NCI-H345 (cell line): ENCODE measurements around the gene TMEM131L.

Source experiments
- DNase-seq: peaks from one replicate; lab custom pipeline; 2025; lab: John Stamatoyannopoulos, UW

TMEM131L gene

DNA sequence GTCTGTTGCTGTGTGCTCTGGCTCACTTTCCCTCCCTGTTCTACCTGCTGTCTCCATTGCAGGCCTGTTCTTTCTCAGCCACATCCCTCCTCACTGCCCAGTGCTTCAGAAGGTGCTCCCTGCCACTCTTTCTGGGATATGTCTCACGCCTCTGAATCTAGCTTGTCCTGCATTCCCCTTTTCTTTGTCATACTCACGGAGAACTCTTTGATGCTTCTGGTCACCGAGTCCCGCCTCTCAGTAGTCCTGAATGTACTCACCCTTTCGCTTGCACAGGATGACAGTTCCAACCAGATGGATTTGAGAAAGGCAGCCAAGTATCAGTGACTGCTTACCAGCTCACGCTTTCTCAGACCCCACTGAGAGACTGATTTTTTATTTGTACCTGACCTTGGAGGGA lies 152.7 kb downstream of the TMEM131L start:
- DNase-seq, result no peak

DNA sequence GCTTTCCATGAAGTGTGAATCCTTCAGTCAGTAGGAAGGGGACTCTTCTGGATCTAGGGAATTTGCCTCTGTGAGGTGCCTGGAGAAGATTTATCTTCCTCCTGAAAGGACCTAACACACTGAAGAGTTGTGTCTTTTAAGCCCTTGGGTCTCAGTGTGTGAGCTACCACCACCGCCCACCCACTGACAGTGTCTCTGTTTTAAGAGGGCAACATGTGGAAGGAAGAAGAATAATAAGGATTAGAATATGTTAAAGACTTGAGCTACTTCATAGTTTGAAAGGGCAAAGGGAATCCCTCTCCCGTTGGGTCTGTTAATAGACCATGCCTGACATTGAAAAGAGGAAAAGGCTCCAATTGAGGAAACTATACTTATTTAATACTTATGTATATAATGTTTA lies 153.7 kb downstream of the TMEM131L start:
- no peak for DNase-seq

DNA sequence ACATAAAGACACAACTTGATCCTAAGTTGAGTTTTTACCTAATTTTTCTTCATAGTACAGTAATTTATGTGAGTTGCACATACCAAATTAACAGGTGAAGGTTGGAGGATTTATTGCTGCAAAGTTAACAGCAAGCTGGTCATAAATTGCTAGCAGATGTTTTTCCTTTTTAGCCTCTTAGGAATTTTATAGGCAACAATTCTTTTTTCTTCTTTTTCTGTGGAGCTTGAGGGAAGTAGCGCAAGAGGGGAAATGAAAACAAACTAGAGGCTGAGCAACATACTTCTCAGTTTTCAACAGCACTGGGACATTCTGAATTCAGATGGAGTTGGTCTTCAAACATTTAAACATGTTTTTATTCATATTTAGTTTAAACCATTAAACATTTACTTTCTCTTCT lies 154.2 kb downstream of the TMEM131L start:
- DNase-seq, result no peak

DNA sequence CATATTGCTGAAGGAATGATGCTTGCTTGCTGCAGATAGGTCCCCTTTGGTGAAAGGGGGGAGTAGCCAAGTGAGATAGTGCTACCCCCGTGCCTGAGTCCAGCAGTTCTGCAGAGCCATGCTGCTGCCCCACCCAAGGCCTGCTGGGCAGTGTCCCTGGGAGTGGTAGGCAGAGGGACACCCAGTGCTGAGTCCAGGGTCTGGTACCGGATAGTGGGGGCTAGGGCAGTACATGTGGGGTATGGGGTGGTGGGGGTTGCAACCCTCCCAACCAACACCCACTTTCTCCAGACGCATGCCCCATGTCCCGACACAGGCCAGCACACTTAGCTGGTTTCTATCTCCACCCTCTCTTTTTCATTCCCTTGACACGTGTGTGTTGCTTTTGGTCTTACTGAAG lies 155.9 kb downstream of the TMEM131L start:
- no peak for DNase-seq

DNA sequence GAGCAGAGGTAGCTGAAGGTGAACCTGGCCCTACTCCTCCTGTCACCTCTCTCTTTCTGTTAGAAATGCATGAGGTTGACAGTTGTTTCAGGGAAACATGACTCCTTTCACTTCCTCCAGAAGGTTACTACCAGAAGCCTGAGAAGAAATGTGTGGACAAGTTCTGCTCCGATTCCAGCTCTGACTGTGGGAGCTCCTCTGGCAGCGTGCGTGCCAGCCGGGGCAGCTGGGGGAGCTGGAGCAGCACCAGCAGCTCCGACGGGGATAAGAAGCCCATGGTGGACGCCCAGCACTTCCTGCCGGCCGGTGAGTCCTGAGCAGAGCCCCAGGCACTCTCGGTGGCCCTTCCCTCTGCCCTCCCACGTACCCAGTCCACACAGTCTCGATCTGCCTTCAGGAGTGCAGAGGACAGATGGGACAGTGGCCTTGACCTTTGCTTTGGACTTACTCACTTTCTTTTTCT lies 156.6 kb downstream of the TMEM131L start:
- no peak for DNase-seq

DNA sequence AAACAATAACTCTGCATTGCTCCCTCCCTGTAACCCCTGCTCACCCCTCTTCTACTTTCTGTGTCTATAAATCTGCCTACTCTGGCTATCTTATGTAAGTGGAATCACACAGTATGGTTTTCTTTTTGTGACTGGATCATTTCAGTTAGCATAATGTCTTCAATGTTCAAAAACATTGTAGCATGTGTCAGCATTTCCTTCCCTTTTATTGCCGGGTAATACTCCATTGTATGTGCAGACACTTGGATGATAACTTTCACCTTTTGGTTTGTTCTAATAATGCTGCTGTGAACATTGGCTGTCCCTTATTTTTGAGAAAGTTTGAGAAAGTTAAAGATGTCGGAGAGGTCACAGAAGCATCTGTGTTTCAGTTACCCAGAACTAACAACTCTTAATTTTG lies 157.3 kb downstream of the TMEM131L start:
- DNase-seq, result no peak

DNA sequence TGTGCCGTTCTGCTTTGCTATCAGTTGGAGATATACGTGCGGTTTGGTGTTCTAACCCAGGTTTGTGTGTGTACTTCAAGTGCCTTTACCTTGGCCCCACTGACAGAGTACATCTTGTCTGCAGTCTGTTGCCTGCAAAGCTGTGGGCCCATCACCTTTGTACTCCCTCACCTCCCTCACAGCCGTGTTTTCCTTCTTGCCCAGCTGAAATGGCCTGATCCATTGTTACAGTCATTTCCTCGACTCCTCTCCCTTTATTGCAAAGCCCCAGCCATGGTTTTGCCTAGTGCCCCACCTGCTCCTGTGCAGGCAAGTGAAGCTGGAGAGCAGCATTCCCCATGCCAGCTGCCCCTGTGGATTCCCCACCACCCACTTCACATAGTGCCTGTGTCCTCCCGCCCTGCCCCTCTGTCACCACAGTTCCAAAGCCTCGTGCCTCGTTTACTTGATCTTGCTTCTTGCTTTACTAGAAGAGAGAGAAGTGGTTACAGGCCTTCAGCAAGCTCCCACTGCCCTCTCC lies 162.7 kb downstream of the TMEM131L start:
- DNase-seq, result no peak

DNA sequence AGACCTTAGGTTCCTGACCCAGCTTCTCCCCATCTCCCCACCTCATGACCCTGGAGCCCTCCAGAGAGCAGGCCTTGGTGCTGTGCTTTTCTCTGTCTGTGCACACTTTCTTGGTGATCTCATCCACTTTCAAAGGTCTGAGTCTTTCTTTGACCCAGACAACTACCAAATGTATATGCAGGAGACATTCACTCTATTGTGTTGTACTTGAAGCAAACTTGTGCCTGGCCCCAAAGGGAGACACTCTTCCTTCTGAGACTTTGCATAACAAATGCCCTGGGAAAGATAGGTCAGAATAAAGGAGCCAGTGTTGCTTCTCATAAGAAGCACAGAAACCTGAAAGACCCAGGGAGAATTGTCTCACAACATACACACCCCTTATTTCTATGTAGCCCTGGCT lies 163.6 kb downstream of the TMEM131L start:
- DNase-seq, result no peak

DNA sequence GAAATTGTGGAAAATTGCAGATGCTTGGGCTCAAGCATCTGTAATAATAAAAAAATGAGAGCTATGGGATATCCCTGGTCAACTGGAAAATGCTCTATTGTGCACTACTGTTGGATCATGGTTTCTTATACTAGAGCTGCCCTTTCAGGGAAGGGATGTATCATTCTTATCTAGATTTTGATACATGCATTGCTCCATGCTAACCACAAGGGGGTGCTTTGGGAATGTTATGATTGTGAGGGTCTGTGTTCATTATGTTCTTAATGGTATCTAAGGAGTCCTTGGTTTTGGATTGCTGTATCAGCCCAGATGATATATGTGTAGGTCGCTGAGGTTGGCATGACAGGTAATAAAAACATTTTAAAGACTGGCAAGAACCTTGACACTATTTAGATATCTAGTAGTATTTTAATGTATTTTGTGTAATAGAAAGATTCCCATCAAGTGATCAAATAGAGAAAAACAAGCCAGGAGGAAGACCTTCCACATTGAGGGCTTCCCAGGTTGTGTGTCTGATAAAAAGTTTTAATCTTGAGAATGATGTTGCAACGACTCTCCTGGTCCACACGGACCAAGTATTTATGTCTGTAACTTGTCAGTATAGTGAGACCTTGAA lies 168.7 kb downstream of the TMEM131L start:
- no peak for DNase-seq

DNA sequence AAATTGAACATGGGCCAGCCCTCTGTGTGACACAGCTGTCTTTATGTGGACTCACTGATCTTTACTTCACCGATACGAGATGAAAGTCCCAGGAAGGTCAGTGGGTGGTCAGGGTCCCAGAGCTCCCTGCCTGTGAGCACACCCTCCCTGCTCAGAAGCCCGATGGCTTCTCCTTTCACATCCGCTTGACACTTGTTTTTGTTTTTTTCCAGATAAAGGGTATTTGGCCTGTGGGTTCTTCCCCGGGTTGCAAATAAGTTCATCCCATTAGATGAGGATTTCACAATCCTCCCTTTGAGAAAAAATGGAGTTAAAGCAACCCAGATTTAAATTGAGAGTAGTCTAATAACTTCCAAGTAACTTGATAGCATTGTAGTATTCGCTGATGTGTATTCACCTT lies 169.7 kb downstream of the TMEM131L start:
- no peak for DNase-seq

DNA sequence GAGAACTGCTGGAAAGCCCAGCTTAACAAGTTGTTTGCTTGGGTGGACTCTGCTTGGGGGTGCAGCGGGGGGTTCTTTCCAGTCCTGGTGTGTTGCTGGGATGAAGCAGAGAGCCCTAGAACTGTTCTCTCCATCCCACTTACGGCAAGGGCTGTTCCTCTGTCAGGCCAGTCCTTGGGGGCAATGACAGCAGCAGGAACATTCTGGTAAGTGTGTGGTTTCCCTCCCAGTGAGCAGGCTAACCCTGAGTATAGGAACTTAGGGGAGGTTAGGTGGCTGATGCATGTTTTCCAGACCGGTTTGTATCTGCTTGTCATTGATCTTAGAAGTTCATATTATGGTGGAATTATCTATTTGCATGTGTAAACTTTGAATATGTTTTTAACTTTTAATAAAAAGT lies 171.0 kb downstream of the TMEM131L start:
- no peak for DNase-seq

DNA sequence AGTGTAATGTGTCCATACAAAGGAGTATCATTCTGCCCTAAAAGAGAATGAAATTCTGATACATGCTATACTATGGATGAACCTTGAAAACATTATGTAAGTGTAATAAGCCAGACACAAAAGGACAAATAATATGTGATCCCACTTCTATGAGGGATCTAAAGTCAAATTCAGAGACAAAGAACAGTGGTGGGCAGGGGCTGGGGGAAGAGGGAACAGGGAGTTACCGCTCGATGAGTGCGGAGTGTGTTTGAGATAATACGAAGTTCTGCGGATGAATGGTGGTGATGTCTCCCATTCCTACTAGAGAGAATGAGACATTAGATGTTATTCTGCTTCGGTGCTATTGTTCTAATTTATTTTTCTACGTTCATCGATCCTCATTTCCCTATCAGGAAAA lies 171.9 kb downstream of the TMEM131L start:
- no peak for DNase-seq

DNA sequence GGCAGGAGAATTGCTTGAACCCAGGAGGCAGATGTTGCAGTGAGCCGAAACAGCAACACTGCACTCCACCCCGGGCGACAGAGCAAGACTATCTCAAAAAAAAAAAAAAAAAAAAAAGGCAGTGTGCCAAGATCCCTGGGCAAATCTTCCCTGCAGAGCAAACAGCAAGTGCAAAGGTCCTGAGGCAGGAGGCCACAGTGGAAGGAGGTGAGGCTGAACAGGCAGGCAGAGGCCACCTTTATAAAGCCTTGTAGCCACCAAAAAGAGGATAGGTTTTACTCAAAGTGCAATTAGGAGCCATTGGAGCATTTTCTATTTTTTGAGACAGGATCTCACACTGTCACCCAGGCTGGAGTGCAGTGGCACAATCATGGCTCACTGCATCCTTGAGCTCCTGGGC lies 172.8 kb downstream of the TMEM131L start:
- DNase-seq, result no peak

DNA sequence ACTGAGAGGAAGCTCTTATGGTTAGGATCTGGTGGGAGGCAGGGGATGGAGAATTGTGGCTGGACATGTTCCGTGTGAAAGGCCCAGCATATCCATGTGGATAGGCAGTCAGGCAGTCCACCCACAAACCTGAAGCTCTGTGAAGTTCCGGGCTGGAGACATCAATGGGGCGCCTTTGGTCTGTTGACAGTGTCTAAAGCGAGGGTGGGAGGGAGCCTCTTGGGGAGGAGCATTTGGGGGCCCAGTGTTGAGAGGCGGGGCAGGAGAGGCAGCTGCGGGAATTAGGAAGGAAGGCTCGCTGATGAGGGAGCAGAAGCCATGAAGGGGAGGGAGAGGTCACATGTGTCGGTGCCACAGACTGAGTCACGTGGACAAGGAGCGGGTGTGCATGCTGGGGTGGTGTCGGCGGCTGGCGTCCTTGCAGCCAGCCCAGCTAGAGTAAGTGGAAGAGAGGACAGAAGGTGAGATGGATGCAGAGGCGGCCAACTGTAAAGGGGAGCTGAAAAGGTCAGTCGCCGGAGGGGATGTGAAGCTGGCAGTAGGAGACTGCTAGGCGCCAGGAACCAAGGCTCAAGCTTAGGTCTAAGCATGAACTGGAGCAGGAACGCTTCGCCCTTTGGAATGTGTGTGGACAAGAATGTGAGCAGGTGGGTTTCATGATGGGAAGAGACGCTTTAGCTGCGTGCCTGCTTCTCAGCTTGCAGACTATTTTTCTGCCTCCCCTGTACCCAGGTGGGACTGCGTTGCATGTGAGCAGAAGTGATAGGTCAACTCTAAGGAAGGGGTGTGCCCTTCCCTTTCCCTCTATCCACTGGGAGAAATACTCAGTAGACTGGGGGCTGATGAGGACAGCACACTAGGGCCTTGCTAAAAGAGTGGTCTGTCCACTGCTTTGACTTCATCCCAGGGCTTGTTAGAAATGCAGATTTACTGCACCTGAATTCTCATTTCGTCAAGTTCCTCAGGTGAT lies 174.0 kb downstream of the TMEM131L start:
- no peak for DNase-seq

DNA sequence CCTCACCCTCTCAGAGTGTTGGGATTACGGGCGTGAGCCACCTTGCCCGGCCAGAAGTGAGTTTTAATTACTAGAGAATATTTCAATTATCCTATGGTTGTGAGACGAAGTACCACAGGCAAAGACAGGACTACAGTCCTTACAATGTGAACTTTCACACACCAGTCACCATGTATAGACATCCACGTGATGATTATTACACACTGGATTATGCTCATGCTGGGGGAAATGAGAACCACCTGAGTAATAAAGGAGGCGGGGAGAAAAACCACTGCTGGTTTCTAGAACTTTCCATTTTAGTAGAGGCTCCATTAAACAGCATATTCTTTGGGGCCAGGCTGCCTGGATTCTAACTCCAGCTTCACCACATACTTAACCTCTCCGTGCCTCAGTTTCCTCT lies 175.4 kb downstream of the TMEM131L start:
- DNase-seq, result no peak

DNA sequence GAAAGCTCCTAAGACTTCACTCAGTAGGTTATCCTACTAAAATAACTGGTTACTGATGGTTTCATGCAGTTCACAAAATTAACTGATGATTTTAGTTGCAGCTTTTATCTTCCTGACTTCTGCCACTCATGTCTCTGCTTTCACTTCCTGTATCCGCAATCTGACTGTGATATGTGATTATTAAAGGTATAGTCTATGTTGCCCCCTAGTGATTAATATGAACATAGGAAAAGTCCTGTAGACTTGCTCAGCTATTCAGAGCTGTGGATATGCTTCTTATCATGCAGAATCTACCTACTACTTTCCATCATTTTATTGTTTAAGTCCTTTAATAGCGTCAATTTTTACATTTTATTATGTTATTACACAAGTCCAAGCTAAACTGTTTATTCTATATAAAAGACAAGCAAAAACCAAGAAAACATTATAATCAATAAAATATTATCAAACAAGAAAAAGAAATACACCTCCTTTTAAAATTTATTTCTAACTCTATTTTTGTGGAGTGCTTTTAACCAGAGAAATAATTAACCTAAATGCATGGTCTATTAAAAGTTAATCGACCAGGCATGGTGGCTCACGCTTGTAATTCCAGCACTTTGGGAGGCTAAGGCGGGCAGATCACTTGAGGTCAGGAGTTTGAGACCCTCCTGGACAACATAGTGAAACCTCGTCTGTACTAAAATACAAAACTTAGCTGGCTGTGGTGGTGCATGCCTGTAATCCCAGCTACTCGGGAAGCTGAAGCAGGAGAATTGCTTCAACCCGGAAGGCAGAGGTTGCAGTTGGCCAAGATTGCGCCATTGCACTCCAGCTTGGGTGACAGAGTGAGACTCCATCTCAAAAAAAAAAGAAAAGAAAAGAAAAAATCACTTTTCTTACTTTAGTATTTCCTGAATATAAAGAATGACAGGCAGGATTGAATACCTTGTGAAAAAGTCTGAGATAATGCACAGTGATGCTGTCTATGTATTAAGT lies 177.5 kb downstream of the TMEM131L start:
- peak; percentile 5 for DNase-seq

DNA sequence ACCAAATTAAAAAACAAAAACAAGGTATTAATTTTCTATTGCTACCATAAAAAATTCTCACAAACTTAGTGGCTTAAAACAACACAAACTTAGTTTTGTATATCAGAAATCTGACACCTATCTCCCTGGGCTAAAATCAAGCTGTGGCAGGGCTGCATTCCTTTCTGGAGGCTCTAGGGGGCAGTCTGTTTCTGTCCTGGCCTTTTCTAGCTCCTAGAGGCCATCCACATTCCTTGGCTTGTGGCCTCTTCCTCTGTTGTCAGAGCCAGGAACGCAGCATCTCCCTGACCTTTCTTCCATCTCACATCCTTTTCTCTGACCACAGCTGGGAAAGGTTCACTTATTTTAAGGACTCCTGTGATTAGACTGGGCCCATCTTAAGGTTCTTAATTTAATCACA lies 179.0 kb downstream of the TMEM131L start:
- DNase-seq, result no peak

DNA sequence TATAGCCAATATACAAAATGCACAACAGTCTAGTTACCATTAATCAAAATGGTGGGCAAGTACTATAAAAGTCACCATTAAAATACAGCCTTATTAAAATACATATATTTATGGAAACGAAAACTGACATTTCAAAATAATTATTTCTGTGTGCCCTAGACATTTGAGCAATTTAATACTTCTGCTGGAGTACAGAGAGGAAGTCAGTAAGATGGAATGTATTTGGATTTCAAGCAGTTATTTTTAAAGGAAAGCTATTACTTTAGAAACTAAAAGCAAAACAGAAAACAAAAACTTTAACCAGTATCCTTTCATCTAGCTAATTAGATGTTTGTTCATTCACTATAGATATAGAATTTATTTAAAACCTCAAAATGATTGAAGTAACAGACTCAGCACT lies 180.1 kb downstream of the TMEM131L start:
- no peak for DNase-seq

DNA sequence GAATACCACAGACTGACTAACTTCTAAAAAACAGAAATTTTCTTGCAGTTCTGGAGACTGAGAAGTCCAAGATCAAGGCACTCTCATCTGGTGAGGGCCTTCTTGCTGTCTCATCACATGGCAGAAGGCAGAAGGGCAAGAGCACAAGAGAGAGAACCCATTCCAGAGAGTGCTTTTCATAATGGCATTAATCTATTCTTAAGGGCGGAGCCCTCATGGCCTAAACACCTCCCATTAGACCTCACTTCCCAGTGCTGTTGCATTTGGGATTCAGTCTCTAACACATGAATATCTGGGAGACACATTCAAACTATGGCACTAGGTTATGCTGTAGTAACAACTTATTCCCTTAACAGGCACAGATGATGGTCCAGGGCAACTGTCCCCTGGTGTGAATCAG lies 180.8 kb downstream of the TMEM131L start:
- DNase-seq, result no peak

DNA sequence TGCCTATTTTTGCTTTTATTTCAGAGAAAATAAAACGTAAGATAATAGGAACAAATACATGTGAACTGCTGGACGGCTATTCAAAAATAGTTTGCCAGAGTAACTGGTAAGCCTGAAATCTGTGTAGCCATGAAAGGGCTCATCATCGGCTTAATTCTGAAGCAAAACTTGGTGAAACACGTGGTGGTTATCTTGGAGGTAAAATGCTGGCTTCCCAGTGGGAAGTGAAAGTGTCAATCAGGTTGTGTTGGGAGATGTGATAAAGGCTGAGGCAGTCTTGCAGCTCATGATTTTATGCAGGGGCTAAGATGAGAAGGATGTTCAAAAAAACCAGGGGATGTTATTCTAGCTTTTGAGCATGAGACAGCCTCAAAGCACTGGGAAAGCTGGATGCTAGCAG lies 181.8 kb downstream of the TMEM131L start:
- DNase-seq, result no peak

DNA sequence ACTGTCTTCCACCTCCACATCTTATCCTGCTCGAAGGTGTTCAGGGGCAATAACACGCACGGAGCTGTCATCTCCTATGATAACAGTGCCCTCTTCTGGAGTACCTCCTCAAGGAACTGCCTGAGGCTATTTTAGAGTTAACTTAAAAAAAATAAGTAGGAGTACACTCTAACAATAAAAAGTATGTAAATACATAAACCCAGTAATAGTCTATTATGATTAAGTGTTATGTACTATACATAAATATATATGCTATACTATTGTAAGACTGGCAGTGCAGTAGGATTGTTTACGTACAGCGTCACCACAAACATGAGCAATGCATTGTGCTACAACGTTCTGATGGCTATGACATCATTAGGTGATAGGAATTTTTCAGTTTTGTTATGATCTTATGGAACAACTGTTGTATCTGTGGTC lies 183.4 kb downstream of the TMEM131L start:
- no peak for DNase-seq

DNA sequence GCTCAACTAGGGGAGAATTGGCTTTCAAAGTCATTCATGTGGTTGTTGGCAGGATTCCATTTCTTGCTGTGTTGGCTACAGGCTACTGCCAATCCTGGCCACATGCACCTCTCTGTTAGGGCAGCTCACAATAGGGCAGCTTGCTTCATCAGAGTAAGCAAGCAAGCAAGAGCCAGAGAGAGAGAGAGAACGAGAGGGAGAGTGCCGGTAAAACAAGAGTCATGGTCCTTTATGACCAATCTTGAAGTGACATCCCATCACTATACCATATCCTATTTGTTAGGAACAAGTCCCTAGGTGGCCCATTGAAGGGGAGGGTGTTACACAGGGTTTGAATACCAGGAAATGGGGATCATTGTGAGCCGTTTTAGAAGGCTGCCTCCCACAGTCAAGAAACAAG lies 185.0 kb downstream of the TMEM131L start:
- DNase-seq, result peak; percentile 84
